Thoracic aorta (tissue), 2 donors: ENCODE data around the gene FCER1G. TPM values are rescaled to one million over a fixed set of nuclear protein-coding genes. Genes with fewer than 3 reads are reported as not detected.
"Not testable (repeated sequence)": the region's sequence is repeated elsewhere in the genome, so short reads cannot be mapped to it uniquely, and the experiment has no call there.

ENCODE experiments used
- ATAC-seq: fragments of 150-250 bp; one replicate; pipeline ENCODE4 v1.8.0; 2017; ENCODE audit warnings: low read depth; ENCODE audit not compliant: insufficient number of reproducible peaks, low FRiP score
- DNase-seq: peaks from one replicate; pipeline ENCODE4 v3.0.0-alpha.2; 2020; ENCODE audit warnings: low spot score
- H3K27ac ChIP-seq, 2 donors: fragments of 200-600 bp; sonication (generic); 1 replicate in 1 of 2; 2 replicates in 1 of 2; pipeline ENCODE4 v1.5.1; 2016; ENCODE audit warnings: mild to moderate bottlenecking in 2 of 2, moderate library complexity in 2 of 2
- H3K27me3 ChIP-seq: fragments of 200-600 bp; sonication (generic); replicated peaks from 2 replicates; pipeline ENCODE4 v1.6.0; 2016; ENCODE audit warnings: mild to moderate bottlenecking; ENCODE audit not compliant: insufficient read depth
- H3K36me3 ChIP-seq: fragments of 200-600 bp; sonication (generic); one replicate; pipeline ENCODE4 v1.5.1; 2016
- H3K4me1 ChIP-seq, 2 donors: fragments of 200-600 bp; sonication (generic); 1 replicate in 1 of 2; 2 replicates in 1 of 2; pipeline versions ENCODE4 v1.5.1 to v1.6.0; 2016; ENCODE audit warnings: low read depth in 2 of 2, mild to moderate bottlenecking in 1 of 2; ENCODE audit not compliant: control insufficient read depth in 1 of 2
- H3K4me3 ChIP-seq: fragments of 200-600 bp; sonication (generic); 2 replicates; pipeline ENCODE4 v1.5.1; 2016; ENCODE audit warnings: mild to moderate bottlenecking
- H3K9me3 ChIP-seq: fragments of 200-600 bp; sonication (generic); 2 replicates; pipeline ENCODE4 v1.5.1; 2016
- total RNA-seq, 2 donors: library from RNA; depleted of rRNA; stranded (reverse); fragments of >200 nt; gene quantifications; one replicate each; pipeline versions ENCODE4 v1.1.0 to v1.2.3, GENCODE V29; 2016
- TF ChIP-seq, protein P1 (sequence below): fragments of 200-600 bp; sonication (generic); IDR thresholded peaks from one replicate; pipeline ENCODE4 v1.5.1; 2019; ENCODE audit warnings: antibody characterized with exemption

FCER1G gene
- total RNA-seq, 2 donors from 2014 or later = 82.9 to 101 TPM

DNA sequence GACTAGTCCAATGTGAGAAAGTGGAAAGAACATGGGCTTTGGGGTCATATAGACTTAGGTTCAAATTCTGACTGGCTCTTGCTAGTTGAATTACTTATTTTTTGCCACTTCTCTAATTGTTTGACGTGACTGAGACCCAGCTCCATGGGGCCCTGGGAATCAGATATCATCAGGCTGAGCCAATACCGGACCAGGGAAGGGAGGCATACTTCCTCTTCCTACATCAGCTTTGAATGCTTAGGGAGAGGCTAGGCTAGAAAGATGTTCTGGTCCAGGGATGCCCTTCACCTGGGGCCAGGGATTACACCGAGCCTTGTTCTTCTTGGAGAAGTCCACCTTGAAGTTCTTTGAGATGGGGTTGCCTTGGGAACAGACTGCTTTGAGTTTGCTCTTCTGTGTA, 26.6 kb downstream of the FCER1G start:
- no peaks in the 10 kb centered on the region for H3K36me3 ChIP-seq
- no peak for DNase-seq
- no peaks in the 10 kb centered on the region for H3K27me3 ChIP-seq
- H3K27ac ChIP-seq = no peak overlapping the region
- TF ChIP-seq, protein P1, sequence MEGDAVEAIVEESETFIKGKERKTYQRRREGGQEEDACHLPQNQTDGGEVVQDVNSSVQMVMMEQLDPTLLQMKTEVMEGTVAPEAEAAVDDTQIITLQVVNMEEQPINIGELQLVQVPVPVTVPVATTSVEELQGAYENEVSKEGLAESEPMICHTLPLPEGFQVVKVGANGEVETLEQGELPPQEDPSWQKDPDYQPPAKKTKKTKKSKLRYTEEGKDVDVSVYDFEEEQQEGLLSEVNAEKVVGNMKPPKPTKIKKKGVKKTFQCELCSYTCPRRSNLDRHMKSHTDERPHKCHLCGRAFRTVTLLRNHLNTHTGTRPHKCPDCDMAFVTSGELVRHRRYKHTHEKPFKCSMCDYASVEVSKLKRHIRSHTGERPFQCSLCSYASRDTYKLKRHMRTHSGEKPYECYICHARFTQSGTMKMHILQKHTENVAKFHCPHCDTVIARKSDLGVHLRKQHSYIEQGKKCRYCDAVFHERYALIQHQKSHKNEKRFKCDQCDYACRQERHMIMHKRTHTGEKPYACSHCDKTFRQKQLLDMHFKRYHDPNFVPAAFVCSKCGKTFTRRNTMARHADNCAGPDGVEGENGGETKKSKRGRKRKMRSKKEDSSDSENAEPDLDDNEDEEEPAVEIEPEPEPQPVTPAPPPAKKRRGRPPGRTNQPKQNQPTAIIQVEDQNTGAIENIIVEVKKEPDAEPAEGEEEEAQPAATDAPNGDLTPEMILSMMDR = no peak
- no peak for ATAC-seq
- no peaks in the 10 kb centered on the region for H3K4me1 ChIP-seq
- no peak overlapping the region for H3K4me3 ChIP-seq
- no peaks in the 10 kb centered on the region for H3K9me3 ChIP-seq

DNA sequence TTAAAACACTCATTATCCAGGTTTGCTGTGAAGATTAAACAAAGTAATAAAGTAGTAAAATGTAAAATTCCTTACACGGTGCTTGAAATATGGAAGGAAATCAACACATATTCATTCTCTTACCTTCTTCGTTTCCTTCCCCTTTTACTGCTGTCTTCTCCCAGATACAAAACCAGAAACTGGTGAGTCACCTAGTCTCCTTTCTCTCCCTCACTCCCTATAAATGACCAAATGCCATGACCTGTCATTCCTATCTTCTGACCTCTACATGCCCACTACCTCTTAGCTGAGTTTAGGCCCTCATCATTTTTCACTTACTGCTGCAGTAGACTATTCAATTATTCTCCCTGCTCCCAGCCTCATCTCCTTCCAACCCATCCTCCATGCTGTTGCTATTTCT, 27.2 kb downstream of the FCER1G start:
- H3K36me3 ChIP-seq = no peaks in the 10 kb centered on the region
- no peaks in the 10 kb centered on the region for H3K9me3 ChIP-seq
- H3K27me3 ChIP-seq = no peaks in the 10 kb centered on the region
- H3K4me1 ChIP-seq = no peaks in the 10 kb centered on the region
- no peak overlapping the region for H3K4me3 ChIP-seq
- TF ChIP-seq, protein P1 = no peak
- H3K27ac ChIP-seq = no peak overlapping the region
- DNase-seq (no peak), ATAC-seq (no peak)

DNA sequence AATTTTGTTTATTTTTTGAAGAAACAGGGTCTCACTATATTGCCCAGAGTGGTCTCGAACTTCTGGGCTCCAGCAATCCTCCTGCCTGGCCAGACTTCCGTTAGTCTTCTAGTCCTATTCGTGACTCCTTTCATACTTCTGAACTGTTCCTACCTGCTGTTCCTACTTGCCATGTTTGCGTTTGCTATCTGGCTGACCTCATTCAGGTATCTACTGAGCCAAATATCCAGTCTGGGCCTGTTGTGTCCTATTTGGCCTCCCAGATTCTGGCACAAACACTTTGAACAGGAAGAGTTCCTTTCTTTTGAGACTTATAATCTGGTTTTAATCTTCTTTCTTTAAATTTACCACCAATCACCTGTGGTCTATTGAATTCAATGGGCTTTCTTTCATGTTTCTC, 29.8 kb downstream of the FCER1G start:
- Histone ChIP-seq H3K4me1 (no peaks in the 10 kb centered on the region), H3K27me3 (no peaks in the 10 kb centered on the region), H3K27ac (no peak overlapping the region), H3K36me3 (no peaks in the 10 kb centered on the region), H3K4me3 (no peak overlapping the region), H3K9me3 (no peaks in the 10 kb centered on the region)
- DNase-seq (no peak), ATAC-seq (no peak)
- TF ChIP-seq, protein P1 = no peak

DNA sequence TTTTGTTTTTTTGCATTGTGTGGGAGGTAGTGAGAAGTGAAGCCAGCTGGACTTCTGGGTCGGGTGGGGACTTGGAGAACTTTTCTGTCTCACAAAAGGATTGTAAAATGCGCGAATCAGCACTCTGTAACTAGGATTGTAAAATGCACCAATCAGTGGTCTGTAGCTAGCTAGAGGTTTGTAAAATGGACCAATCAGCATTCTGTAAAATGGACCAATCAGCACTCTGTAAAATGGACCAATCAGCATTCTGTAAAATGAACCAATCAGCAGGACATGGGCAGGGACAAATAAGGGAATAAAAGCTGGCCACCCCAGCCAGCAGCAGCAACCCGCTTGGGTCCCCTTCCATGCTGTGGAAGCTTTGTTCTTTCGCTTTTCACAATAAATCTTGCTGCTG, 35.0 kb downstream of the FCER1G start:
- not testable (repeated sequence) for ATAC-seq, H3K36me3 ChIP-seq, DNase-seq

DNA sequence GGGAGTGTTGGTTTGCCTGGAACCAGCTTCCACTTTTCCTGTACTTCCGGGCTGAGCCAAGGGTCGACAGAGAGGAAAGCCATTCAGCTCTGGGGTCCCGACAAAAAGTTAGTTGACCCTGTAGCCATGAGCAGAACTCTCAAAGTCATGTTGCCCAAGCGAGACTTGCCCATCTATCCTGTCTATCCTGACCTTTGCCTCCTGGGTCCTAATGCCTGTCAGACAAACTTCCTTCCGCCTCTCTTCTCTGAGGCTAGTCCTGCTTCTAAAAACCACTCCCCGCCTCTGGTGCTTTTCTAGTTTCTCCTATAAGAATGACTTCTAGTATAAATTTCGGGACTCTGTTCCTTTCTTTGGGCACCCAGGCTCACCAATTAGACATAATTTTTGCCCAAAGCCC, 35.7 kb downstream of the FCER1G start:
- no peaks in the 10 kb centered on the region for H3K27me3 ChIP-seq
- H3K27ac ChIP-seq = no peak overlapping the region
- no peaks in the 10 kb centered on the region for H3K4me1 ChIP-seq
- no peaks in the 10 kb centered on the region for H3K36me3 ChIP-seq
- ATAC-seq = no peak
- DNase-seq = no peak
- no peaks in the 10 kb centered on the region for H3K9me3 ChIP-seq
- H3K4me3 ChIP-seq = no peak overlapping the region
- TF ChIP-seq, protein P1 = no peak

More for the DNA sequence above, 35.0 kb downstream of the FCER1G start:
- H3K9me3 ChIP-seq, H3K27ac ChIP-seq, H3K4me3 ChIP-seq, H3K4me1 ChIP-seq, H3K27me3 ChIP-seq: not testable (repeated sequence)

DNA sequence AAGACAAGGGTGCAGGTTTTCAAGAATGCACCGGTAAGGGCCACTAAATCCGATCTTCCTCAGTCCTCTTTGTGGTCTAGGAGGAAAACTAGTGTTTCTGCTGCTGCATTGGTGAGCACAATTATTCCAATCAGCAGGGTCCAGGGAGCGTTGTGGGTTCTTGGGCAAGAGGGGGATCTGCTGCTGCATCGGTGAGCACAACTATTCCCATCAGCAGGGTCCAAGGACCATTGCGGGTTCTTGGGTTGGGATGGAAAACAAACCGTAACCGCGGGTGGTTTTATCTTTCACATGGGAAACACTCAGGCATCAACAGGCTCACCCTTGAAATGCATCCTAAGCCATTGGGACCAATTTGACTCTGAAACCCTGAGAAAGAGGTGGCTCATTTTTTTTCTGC, 36.5 kb downstream of the FCER1G start:
- Histone ChIP-seq H3K27me3 (no peaks in the 10 kb centered on the region), H3K9me3 (peaks cover 2% of the 10 kb centered on the region), H3K4me1 (no peaks in the 10 kb centered on the region), H3K4me3 (no peak overlapping the region), H3K36me3 (no peaks in the 10 kb centered on the region), H3K27ac (no peak overlapping the region)
- ATAC-seq (no peak), DNase-seq (no peak)
- TF ChIP-seq, protein P1 = no peak

DNA sequence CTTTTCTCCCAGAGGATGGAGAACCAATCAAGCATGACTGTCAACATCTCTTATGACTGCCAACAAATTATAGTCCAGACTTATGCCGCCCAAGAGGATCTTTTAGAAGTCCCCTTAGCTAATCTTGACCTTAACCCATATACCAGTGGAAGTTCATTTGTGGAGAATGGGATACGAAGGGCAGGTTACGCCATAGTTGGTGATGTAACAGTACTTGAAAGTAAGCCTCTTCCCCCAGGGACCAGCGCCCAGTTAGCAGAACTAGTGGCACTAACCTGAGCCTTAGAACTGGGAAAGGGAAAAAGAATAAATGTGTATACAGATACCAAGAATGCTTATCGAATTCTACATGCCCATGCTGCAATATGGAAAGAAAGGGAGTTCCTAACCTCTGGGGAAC, 40.2 kb downstream of the FCER1G start:
- Histone ChIP-seq H3K4me1 (peaks cover 0 to 12% of the 10 kb centered on the region in 2 donors), H3K9me3 (peaks cover 13% of the 10 kb centered on the region)
- H3K27me3 ChIP-seq, H3K36me3 ChIP-seq, DNase-seq, H3K4me3 ChIP-seq, ATAC-seq, H3K27ac ChIP-seq: not testable (repeated sequence)

DNA sequence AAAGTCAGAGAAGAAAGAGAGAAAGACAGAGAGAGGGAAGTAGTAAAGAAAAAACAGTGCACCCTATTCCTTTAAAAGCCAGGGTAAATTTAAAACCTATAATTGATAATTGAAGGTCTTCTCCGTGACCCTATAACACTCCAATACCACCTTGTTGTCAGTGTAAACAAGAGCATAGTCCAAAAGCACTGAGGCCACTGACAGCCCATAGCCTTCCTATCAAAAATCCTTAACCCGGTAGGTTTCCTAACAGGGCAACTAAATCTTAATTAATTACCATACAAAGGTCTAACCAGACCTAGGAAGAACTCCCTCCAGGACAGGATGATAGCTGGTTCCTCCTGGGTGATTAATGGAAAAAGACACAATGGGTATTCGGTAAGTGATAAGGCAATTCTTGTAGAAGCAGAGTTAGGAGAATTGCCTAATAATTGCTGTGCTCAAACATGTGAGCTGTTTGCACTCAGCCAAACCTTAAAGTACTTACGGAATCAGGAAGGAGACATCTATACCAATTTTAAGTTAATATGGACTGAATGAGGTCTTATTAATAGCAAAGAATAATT, 40.9 kb downstream of the FCER1G start:
- H3K27me3 ChIP-seq, ATAC-seq, H3K27ac ChIP-seq, DNase-seq, H3K4me3 ChIP-seq, H3K36me3 ChIP-seq: not testable (repeated sequence)
- Histone ChIP-seq H3K4me1 (peaks cover 0 to 12% of the 10 kb centered on the region in 2 donors), H3K9me3 (peaks cover 13% of the 10 kb centered on the region)
